ENCODE results near the gene C20orf144. TPM values are rescaled to one million over a fixed set of nuclear protein-coding genes. Genes with fewer than 3 reads are reported as not detected.
"Not testable (repeated sequence)": the region's sequence is repeated elsewhere in the genome, so short reads cannot be mapped to it uniquely, and the experiment has no call there.

C20orf144 gene
- polyA plus RNA-seq (ENCODE audit: insufficient read length in 4 of 4): under 1 TPM; 0.11 to 0.46 (median 0.44) TPM

GRCh38 chr20:33662172-33662571, at the start of gene C20orf144:
Gene C20orf144, plus strand, starts transcription at chr20:33662327. Its CDS starts 19 bp downstream, at chr20:33662346.
- DNase-seq (ENCODE audit: low read depth in 4 of 4, low spot score in 2 of 4): no peak

- no peak for DNase-seq (ENCODE audit: low read depth in 4 of 4, low spot score in 2 of 4)
Measured at GRCh38 chr20:33621717-33622400, 40.3 kb upstream of the C20orf144 start.

GRCh38 chr20:33622705-33623365, 39.3 kb upstream of the C20orf144 start:
- no peak for DNase-seq (ENCODE audit: low read depth in 4 of 4, low spot score in 2 of 4)

- DNase-seq (ENCODE audit: low read depth in 4 of 4, low spot score in 2 of 4): no peak
Measured at GRCh38 chr20:33624399-33624798, 37.7 kb upstream of the C20orf144 start.

DNA sequence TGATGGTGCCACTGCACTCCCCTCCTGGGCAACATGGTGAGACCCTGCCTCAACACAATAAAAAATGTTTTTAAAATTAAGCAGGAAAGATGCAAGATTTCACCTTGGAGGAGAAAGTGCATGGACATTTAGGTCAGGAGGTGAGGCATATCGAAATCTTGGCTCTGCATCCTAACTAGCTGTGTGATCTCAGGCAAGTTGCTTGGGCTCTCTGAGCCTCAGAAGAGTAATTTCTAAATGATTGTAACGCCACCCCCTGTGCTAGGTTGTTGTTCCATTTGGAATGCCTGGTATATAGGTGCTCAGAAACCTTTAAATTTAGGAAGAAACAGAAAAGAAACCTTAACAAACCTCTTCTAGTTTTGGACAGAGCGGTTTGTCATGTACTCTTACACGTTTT, 35.9 kb upstream of the C20orf144 start:
- DNase-seq (ENCODE audit: low read depth in 4 of 4, low spot score in 2 of 4): no peak

- no peak for DNase-seq (ENCODE audit: low read depth in 4 of 4, low spot score in 2 of 4)
Measured at GRCh38 chr20:33627577-33628216, 34.4 kb upstream of the C20orf144 start.

GRCh38 chr20:33629533-33629932, 32.6 kb upstream of the C20orf144 start:
- no peak for DNase-seq (ENCODE audit: low read depth in 4 of 4, low spot score in 2 of 4)

- no peak for DNase-seq (ENCODE audit: low read depth in 4 of 4, low spot score in 2 of 4)
Measured at GRCh38 chr20:33629979-33630378, 32.1 kb upstream of the C20orf144 start.

DNA sequence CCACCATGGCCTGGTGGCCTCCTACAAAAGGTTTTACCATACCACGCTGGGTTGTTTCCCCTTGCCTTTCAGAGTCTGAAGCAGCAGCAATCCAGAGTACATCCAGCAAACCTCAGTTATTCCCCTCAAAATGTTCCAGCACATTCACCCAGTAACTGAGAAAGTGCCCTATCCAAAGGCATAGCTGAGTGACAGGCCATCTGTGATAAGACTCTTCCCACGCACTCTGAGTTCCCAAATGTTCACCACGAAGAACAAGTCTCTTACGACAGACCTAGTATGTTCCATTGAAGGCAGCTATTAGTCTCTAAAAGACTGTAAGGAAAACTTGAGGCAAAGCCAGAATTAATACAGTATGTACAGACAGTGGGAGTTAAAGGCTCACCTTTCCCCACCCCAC, 31.6 kb upstream of the C20orf144 start:
- no peak for DNase-seq (ENCODE audit: low read depth in 4 of 4, low spot score in 2 of 4)

DNA sequence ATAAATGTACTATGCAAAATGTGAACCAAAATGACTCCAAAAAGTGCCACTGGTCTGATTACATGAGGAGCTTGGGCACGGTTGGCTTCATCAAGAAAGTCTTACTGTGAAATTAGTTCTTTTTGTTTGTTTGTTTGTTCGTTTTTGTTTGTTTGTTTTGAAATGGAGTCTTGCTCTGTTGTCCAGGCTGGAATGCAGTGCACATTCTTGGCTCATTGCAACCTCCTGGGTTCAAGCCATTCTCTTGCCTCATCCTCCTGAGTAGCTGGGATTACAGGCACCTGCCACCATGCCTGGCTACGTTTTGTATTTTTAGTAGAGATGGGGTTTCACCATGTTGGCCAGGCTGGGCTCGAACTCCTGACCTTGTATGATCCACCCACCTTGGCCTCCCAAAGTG, 30.2 kb upstream of the C20orf144 start:
- DNase-seq (ENCODE audit: low read depth in 4 of 4, low spot score in 2 of 4): not testable (repeated sequence)

- DNase-seq (ENCODE audit: low read depth in 4 of 4, low spot score in 2 of 4): no peak
Measured at GRCh38 chr20:33635341-33635740, 26.8 kb upstream of the C20orf144 start.

DNA sequence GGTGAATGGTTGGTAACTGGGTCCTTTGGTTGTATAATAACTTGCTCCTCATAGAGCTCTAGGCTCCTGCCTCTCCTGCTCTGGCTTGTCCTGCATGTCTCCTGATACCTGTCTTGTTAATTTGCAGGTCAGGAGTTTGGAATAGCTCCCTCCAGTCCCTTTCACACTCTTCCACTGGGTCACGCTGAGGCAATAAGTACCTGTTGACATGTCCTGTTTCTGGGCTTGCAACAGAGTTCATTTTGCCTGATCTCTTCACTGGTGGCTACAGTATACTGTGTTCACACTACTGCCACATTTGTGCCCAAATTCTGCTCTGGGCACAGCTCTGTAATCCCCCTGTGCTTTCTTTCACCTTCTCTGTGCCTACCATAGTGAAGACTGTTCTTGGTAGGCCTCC, 25.4 kb upstream of the C20orf144 start:
- DNase-seq (ENCODE audit: low read depth in 4 of 4, low spot score in 2 of 4): no peak

DNA sequence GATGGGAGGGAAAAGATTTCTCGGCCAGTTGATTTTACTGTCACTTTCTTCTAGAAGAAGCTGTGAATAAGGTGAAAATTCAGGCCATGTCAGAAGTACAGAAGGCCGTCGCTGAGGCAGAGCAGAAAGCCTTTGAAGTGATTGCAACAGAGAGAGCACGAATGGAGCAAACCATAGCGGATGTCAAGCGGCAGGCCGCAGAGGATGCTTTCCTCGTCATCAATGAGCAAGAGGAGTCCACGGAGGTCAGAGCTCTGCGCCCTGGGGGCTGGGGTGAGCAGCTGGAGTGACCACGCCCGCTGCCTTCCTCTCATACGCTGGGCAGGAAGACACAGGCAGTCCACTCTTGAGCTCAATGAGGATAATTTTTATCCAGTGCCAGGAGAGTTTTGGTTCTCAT, 21.8 kb upstream of the C20orf144 start:
- DNase-seq (ENCODE audit: low read depth in 4 of 4, low spot score in 2 of 4): no peak

DNA sequence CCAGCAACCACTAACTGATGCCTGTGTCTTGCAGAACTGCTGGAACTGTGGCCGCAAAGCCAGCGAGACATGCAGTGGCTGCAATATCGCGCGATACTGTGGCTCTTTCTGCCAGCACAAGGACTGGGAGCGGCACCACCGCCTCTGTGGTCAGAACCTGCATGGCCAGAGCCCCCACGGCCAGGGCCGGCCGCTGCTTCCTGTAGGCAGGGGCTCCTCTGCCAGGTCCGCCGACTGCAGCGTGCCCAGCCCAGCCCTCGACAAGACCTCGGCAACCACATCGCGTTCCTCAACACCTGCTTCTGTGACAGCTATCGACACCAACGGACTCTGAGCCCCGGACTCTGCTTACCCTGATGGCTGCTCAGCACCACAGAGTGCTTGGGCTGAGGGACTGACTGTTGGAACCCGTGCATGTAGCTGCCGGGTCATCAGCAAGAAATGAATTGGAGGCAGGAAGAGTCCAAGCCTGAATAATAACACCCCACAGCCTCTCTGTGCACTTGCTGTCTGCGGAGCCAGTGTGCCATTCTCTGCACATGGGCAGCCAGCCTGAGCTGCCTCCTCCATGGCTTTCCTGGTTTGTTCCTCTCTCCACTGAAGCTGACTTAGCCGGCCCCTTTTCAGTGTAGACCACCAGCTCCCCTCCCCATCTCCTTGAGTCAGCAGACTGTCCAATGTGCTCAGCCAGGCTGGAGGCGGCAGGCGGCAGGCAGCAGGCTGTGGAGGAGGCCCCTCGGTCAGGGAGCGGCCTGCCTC, 17.6 kb upstream of the C20orf144 start:
- no peak for DNase-seq (ENCODE audit: low read depth in 4 of 4, low spot score in 2 of 4)

DNA sequence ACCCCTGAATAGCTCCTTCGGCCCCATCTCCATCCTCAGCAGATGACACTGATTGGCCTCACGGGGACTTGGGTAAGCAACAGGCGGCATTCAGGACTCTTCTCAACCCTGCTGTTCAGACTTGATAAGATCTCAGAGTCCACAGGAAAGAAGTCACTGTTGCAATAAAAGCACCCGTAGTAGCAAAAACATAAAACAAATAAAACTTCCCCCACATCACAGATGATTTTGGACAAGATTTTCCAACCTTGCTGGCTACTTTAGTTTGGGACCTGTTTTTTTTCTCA, 17.1 kb upstream of the C20orf144 start:
- DNase-seq (ENCODE audit: low read depth in 4 of 4, low spot score in 2 of 4): no peak

GRCh38 chr20:33645396-33645795, 16.7 kb upstream of the C20orf144 start:
- DNase-seq (ENCODE audit: low read depth in 4 of 4, low spot score in 2 of 4): no peak

- no peak for DNase-seq (ENCODE audit: low read depth in 4 of 4, low spot score in 2 of 4)
Measured at GRCh38 chr20:33646191-33646590, 15.9 kb upstream of the C20orf144 start.

GRCh38 chr20:33646959-33647602, 15.0 kb upstream of the C20orf144 start:
- DNase-seq (ENCODE audit: low read depth in 4 of 4, low spot score in 2 of 4): not testable (repeated sequence)

DNA sequence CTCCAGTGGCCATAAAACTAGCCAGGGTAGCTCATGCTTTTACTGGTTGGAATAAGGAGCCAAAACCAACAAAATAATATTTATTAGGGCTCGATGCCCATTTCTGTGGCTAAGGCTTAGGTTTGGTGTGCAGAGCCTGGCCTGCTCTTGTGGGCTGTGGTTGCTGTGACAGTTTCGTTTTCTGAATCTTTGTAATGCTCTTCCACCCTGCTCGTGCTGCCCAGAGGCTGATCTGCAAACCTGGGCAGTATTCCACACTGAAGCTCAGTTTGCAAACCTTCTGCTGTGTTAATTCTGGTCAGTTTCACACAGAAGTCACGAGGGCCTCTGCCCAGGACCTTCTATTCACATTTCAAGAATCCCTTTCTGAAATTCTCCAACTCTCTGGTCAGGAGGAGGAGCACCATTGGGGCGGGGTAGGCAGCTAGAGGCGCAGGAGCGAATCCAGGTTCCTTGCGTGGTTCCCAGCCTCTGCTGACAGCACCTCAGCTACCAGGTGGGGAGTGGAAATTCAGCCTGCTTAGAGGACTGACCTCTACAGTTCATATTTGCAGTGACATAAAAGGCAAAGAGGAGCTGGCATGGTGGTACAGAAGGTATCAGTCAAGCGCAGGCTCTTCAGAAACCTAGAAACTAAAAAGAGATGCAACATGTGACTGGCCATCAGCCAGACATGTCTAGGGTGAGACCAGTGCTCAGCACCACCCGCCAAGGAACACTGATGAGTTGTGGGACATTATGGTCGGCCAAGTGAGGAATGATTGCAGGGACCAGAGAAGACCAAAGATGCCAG, 14.3 kb upstream of the C20orf144 start:
- DNase-seq (ENCODE audit: low read depth in 4 of 4, low spot score in 2 of 4): no peak

- DNase-seq (ENCODE audit: low read depth in 4 of 4, low spot score in 2 of 4): no peak
Measured at GRCh38 chr20:33648396-33649004, 13.6 kb upstream of the C20orf144 start.
